Activated CD4-positive, alpha-beta T cell treated with anti-CD3 and anti-CD28 coated beads, Interleukin-2, amount 10 ng/mL, durations not matched to agents 7 days and 5 days (primary cell): ENCODE data around the gene CEP152. TPM values are rescaled to one million over a fixed set of nuclear protein-coding genes. Genes with fewer than 3 reads are reported as not detected.

Experiments used
- CTCF ChIA-PET: fragments of 350-600 bp; sonication (Branson Sonifier 250); formaldehyde crosslinking; loops from one replicate; lab custom pipeline; 2021; ENCODE audit warnings: antibody characterized with exemption; lab: Charles Lee
- POLR2A ChIA-PET: fragments of 350-600 bp; sonication (Branson Sonifier 250); formaldehyde crosslinking; loops from one replicate; lab custom pipeline; 2021; ENCODE audit warnings: antibody characterized with exemption; lab: Charles Lee
- DNase-seq: peaks from one replicate; pipeline ENCODE4 v3.0.0-alpha.2; 2020
- H3K27ac Mint-ChIP-seq: one replicate; pipeline ENCODE4 v1.8.0; 2021; ENCODE audit warnings: mild to moderate bottlenecking, moderate library complexity, mixed read lengths
- H3K27me3 Mint-ChIP-seq: one replicate; pipeline ENCODE4 v1.8.0; 2021; ENCODE audit warnings: mixed read lengths
- H3K36me3 Mint-ChIP-seq: one replicate; pipeline ENCODE4 v1.8.0; 2021; ENCODE audit warnings: low read depth, mixed read lengths
- H3K4me1 Mint-ChIP-seq: one replicate; pipeline ENCODE4 v1.8.0; 2021; ENCODE audit warnings: mixed read lengths
- H3K4me3 Mint-ChIP-seq: one replicate; pipeline ENCODE4 v1.8.0; 2021; ENCODE audit warnings: mild to moderate bottlenecking, moderate library complexity, mixed read lengths
- H3K9me3 Mint-ChIP-seq: one replicate; pipeline ENCODE4 v1.8.0; 2021; ENCODE audit warnings: mixed read lengths
- total RNA-seq, 2 experiments: library from RNA; stranded (reverse); gene quantifications; one replicate each; pipeline ENCODE4 v1.2.3, GENCODE V29; 2021

Gene CEP152
- total RNA-seq, 2 experiments from 2014 or later = 36.2 to 38.0 TPM

- ChIA-PET CTCF (no interaction called here), POLR2A (no interaction called here)
- Mint-ChIP-seq H3K9me3 (no peaks in the 10 kb centered on the region), H3K4me3 (no peak overlapping the region), H3K27me3 (no peaks in the 10 kb centered on the region), H3K27ac (no peak overlapping the region), H3K4me1 (peaks cover 7% of the 10 kb centered on the region), H3K36me3 (peaks cover 51% of the 10 kb centered on the region)
- no peak for DNase-seq
Observed at GRCh38 chr15:48784756-48785155, 26.1 kb downstream of the CEP152 start.

- Mint-ChIP-seq H3K4me1 (peaks cover 7% of the 10 kb centered on the region), H3K4me3 (no peak overlapping the region), H3K27me3 (no peaks in the 10 kb centered on the region), H3K9me3 (no peaks in the 10 kb centered on the region), H3K27ac (no peak overlapping the region), H3K36me3 (peaks cover 48% of the 10 kb centered on the region)
- ChIA-PET POLR2A (no interaction called here), CTCF (no interaction called here)
- no peak for DNase-seq
Observed at GRCh38 chr15:48782911-48783310, 28.0 kb downstream of the CEP152 start.

- Mint-ChIP-seq H3K4me3 (no peak overlapping the region), H3K27ac (no peak overlapping the region), H3K9me3 (no peaks in the 10 kb centered on the region), H3K36me3 (peaks cover 45% of the 10 kb centered on the region), H3K27me3 (no peaks in the 10 kb centered on the region), H3K4me1 (peaks cover 7% of the 10 kb centered on the region)
- DNase-seq = no peak
- ChIA-PET POLR2A (no interaction called here), CTCF (no interaction called here)
Observed at GRCh38 chr15:48781481-48782081, 29.3 kb downstream of the CEP152 start.

- H3K4me3 Mint-ChIP-seq = no peak overlapping the region
- H3K36me3 Mint-ChIP-seq = peaks cover 43% of the 10 kb centered on the region
- no peak overlapping the region for H3K27ac Mint-ChIP-seq
- H3K27me3 Mint-ChIP-seq = no peaks in the 10 kb centered on the region
- peaks cover 7% of the 10 kb centered on the region for H3K4me1 Mint-ChIP-seq
- H3K9me3 Mint-ChIP-seq = no peaks in the 10 kb centered on the region
- no peak for DNase-seq
- CTCF ChIA-PET = no interaction called here
- POLR2A ChIA-PET = no interaction called here
Observed at GRCh38 chr15:48781017-48781416, 29.9 kb downstream of the CEP152 start.

GRCh38 chr15:48778331-48778730 is 32.5 kb downstream of the CEP152 start:
- Mint-ChIP-seq H3K4me1 (peaks cover 10% of the 10 kb centered on the region), H3K27ac (no peak overlapping the region), H3K9me3 (peaks cover 9% of the 10 kb centered on the region), H3K27me3 (no peaks in the 10 kb centered on the region), H3K36me3 (peaks cover 56% of the 10 kb centered on the region), H3K4me3 (no peak overlapping the region)
- POLR2A ChIA-PET = no interaction called here
- CTCF ChIA-PET = no interaction called here
- no peak for DNase-seq

GRCh38 chr15:48777645-48778330 is 33.1 kb downstream of the CEP152 start:
- H3K9me3 Mint-ChIP-seq = peaks cover 9% of the 10 kb centered on the region
- H3K4me3 Mint-ChIP-seq = no peak overlapping the region

GRCh38 chr15:48775546-48775945 is 35.3 kb downstream of the CEP152 start:
- H3K36me3 Mint-ChIP-seq = peaks cover 57% of the 10 kb centered on the region
- CTCF ChIA-PET = interaction anchor here (0.6 to 0.7 kb wide), 2 partner anchors 53 to 1376 kb away, joined by 3 to 5 read pairs; no protein-coding TSS in a partner anchor

More at GRCh38 chr15:48777645-48778330, 33.1 kb downstream of the CEP152 start:
- CTCF ChIA-PET = no interaction called here
- Mint-ChIP-seq H3K27ac (no peak overlapping the region), H3K27me3 (no peaks in the 10 kb centered on the region), H3K36me3 (peaks cover 59% of the 10 kb centered on the region), H3K4me1 (peaks cover 10% of the 10 kb centered on the region)
- no peak for DNase-seq
- POLR2A ChIA-PET = no interaction called here

GRCh38 chr15:48774484-48774883 is 36.4 kb downstream of the CEP152 start:
- H3K4me3 Mint-ChIP-seq = no peak overlapping the region
- peaks cover 55% of the 10 kb centered on the region for H3K36me3 Mint-ChIP-seq
- CTCF ChIA-PET = no interaction called here
- POLR2A ChIA-PET = no interaction called here
- no peaks in the 10 kb centered on the region for H3K27me3 Mint-ChIP-seq
- DNase-seq = no peak
- H3K4me1 Mint-ChIP-seq = peaks cover 3% of the 10 kb centered on the region
- H3K9me3 Mint-ChIP-seq = peaks cover 9% of the 10 kb centered on the region
- H3K27ac Mint-ChIP-seq = no peak overlapping the region

More at GRCh38 chr15:48775546-48775945, 35.3 kb downstream of the CEP152 start:
- Mint-ChIP-seq H3K9me3 (peaks cover 9% of the 10 kb centered on the region), H3K4me1 (peaks cover 3% of the 10 kb centered on the region), H3K27ac (no peak overlapping the region), H3K27me3 (no peaks in the 10 kb centered on the region), H3K4me3 (no peak overlapping the region)
- POLR2A ChIA-PET = no interaction called here
- DNase-seq = no peak

GRCh38 chr15:48766196-48766595 is 44.7 kb downstream of the CEP152 start:
- CTCF ChIA-PET = no interaction called here
- Mint-ChIP-seq H3K4me3 (no peak overlapping the region), H3K4me1 (peaks cover 2% of the 10 kb centered on the region), H3K36me3 (peaks cover 62% of the 10 kb centered on the region), H3K27me3 (no peaks in the 10 kb centered on the region), H3K27ac (no peak overlapping the region), H3K9me3 (no peaks in the 10 kb centered on the region)
- DNase-seq = no peak
- POLR2A ChIA-PET = no interaction called here

GRCh38 chr15:48765022-48765421 is 45.8 kb downstream of the CEP152 start:
- POLR2A ChIA-PET = no interaction called here
- Mint-ChIP-seq H3K27ac (no peak overlapping the region), H3K27me3 (no peaks in the 10 kb centered on the region)

GRCh38 chr15:48761393-48762158 is 49.3 kb downstream of the CEP152 start:
- Mint-ChIP-seq H3K27me3 (no peaks in the 10 kb centered on the region), H3K27ac (no peak overlapping the region), H3K36me3 (peaks cover 50% of the 10 kb centered on the region), H3K9me3 (no peaks in the 10 kb centered on the region), H3K4me3 (no peak overlapping the region), H3K4me1 (peaks cover 2% of the 10 kb centered on the region)
- CTCF ChIA-PET = no interaction called here
- POLR2A ChIA-PET = no interaction called here
- DNase-seq = no peak

More at GRCh38 chr15:48765022-48765421, 45.8 kb downstream of the CEP152 start:
- Mint-ChIP-seq H3K4me3 (no peak overlapping the region), H3K36me3 (peaks cover 58% of the 10 kb centered on the region), H3K9me3 (no peaks in the 10 kb centered on the region), H3K4me1 (peaks cover 2% of the 10 kb centered on the region)
- no peak for DNase-seq
- CTCF ChIA-PET = no interaction called here

GRCh38 chr15:48759921-48760320 is 50.9 kb downstream of the CEP152 start:
- H3K4me3 Mint-ChIP-seq = no peak overlapping the region
- ChIA-PET CTCF (interaction anchor here (1.5 kb wide), 1 partner anchor 20 kb away, joined by 3 read pairs; no protein-coding TSS in a partner anchor), POLR2A (no interaction called here)
- H3K27me3 Mint-ChIP-seq = no peaks in the 10 kb centered on the region
- no peak for DNase-seq
- H3K36me3 Mint-ChIP-seq = peaks cover 49% of the 10 kb centered on the region
- H3K4me1 Mint-ChIP-seq = peaks cover 2% of the 10 kb centered on the region
- no peaks in the 10 kb centered on the region for H3K9me3 Mint-ChIP-seq
- H3K27ac Mint-ChIP-seq = no peak overlapping the region

- CTCF ChIA-PET = no interaction called here
- H3K27ac Mint-ChIP-seq = no peak overlapping the region
- peaks cover 50% of the 10 kb centered on the region for H3K36me3 Mint-ChIP-seq
- H3K9me3 Mint-ChIP-seq = no peaks in the 10 kb centered on the region
- POLR2A ChIA-PET = no interaction called here
- H3K4me1 Mint-ChIP-seq = no peaks in the 10 kb centered on the region
- no peaks in the 10 kb centered on the region for H3K27me3 Mint-ChIP-seq
- no peak overlapping the region for H3K4me3 Mint-ChIP-seq
- no peak for DNase-seq
Observed at GRCh38 chr15:48757661-48758060, 53.2 kb downstream of the CEP152 start.
